HG03135 (cell line): ENCODE measurements around the gene KLHL12.

Experiments
- ATAC-seq: cut with Tn5 transposase; IDR thresholded peaks from one replicate; pipeline ENCODE4 v1.9.1; 2021; ENCODE audit warnings: mild to moderate bottlenecking, moderate library complexity; ENCODE audit not compliant: unreplicated experiment

Gene KLHL12

GRCh38 chr1:202844259-202844658 is 82.8 kb downstream of the KLHL12 start:
- no peak for ATAC-seq

GRCh38 chr1:202843081-202843480 is 84.0 kb downstream of the KLHL12 start:
- ATAC-seq: no peak
